Pancreas (tissue), 10 donors: ENCODE data around the gene KCND2. TPM values are rescaled to one million over a fixed set of nuclear protein-coding genes. Genes with fewer than 3 reads are reported as not detected.
A peak's percentile ranks its signal among the peaks of the same experiment; 100 is the strongest.

Experiments
- ATAC-seq, 4 donors: fragments of 200-7000 bp; cut with Tn5 transposase; one replicate each; pipeline versions ENCODE4 v1.8.0 to v1.9.1; 2020; ENCODE audit warnings: mild to moderate bottlenecking in 4 of 4, moderate library complexity in 4 of 4
- DNase-seq, 6 donors: peaks; one replicate each; pipeline ENCODE4 v3.0.0-alpha.2; 2020
- FAIRE-seq: peaks from 2 replicates; lab custom pipeline; 2012; peaks lifted over from hg19 to GRCh38; lab: Jason Lieb, UNC
- H3K27ac ChIP-seq, 4 donors: fragments of 200-600 bp; sonication (generic); 1 replicate in 3 of 4; 2 replicates in 1 of 4; pipeline versions ENCODE4 v1.5.0 to v1.8.0; 2020
- H3K27me3 ChIP-seq, 4 donors: fragments of 200-600 bp; one replicate each; pipeline ENCODE4 v1.8.0; 2021
- H3K36me3 ChIP-seq, 3 donors: fragments of 200-600 bp; sonication (generic) in 1 of 3; one replicate each; pipeline versions ENCODE4 v1.5.0 to v1.8.0; 2020 to 2021
- H3K4me1 ChIP-seq, 3 donors: fragments of 200-600 bp; one replicate each; pipeline ENCODE4 v1.8.0; 2021
- H3K4me3 ChIP-seq, 4 donors: fragments of 200-600 bp; sonication (generic) in 2 of 4; one replicate each; pipeline versions ENCODE4 v1.5.0 to v1.8.0; 2020 to 2021
- H3K9me3 ChIP-seq, 4 donors: fragments of 200-600 bp; one replicate each; pipeline ENCODE4 v1.8.0; 2021
- WGBS, 2 donors: extraction: QIAGEN DNeasy Blood & Tissue Kit; methylation state at CpG; one replicate each; pipeline ENCODE4 v1.1.7; 2013; 5-methylcytosine and 5-hydroxymethylcytosine counted together
- intact Hi-C, 3 donors: fragments of 100-400 bp; cut with DNase I; formaldehyde crosslinking; loops; one replicate each; pipeline versions ENCODE4 v1.11.1 to v1.14.2; 2022
- polyA plus RNA-seq, 2 donors: library from polyadenylated mRNA; stranded (reverse); fragments of 200-250 nt; gene quantifications; one replicate each; pipeline ENCODE4 v1.2.3, GENCODE V29; 2013
- total RNA-seq, 6 donors: library from RNA; stranded (reverse); fragmentation: NEBNext Ultra II Directional in 4 of 6; extraction: Animal tissue kit (Norgen Biotek cat#: 25700) in 4 of 6; gene quantifications; one replicate each; pipeline versions ENCODE4 v1.2.1 to v1.2.4, GENCODE V29; 2021 to 2023
- TF ChIP-seq, protein P1 (sequence below), 4 donors: fragments of 200-600 bp; sonication (generic) in 3 of 4; IDR thresholded peaks; one replicate each; pipeline versions ENCODE4 v1.5.0 to v1.8.0; 2021; ENCODE audit warnings: antibody characterized with exemption in 4 of 4
- donor health status: healthy with polysubstance abuse.
- donor health status: DM: no; HTN: no; CAD: no; lungs with moderate emphysema.
- donor health status: DM: no; HTN: no; CAD: no.
- donor health status: control.
- donor health status: control.
- donor health status: Bipolar disorder and iron deficiency.
- donor health status: DM: yes; HTN: yes; CAD: no.
- donor health status: DM: no; HTN: no; CAD: no.
- donor health status: DM: no; HTN: no; CAD: no.
- donor health status: DM: yes; HTN: yes; CAD: no.

Gene KCND2
- total and polyA plus RNA-seq, 8 donors: 0.11 to 1.2 (median 0.27) TPM

DNA sequence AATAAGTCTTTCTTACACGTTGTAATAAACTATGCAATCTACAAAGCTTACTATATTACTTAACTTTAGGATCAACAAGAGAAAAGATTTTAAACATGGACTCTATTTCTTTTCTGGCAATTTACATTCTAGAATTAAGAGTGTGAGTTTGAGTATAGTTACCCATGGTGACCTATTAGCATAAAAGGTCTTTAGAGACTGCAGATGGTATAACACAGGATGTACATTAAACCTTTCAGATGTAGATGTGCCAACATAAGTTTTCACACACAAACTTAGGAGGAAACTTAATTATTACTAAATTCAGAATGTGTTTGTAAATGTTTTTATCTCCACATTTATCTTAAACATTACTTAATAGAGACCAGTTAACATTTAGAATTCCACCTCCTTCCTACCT, 54.1 kb downstream of the KCND2 start:
- DNase-seq (no peak), ATAC-seq (no peak), FAIRE-seq (no peak)
- intact Hi-C loops: no loop called here
- Histone ChIP-seq H3K27me3 (no peaks in the 10 kb centered on the region), H3K4me3 (no peak overlapping the region), H3K27ac (no peak overlapping the region), H3K9me3 (no peaks in the 10 kb centered on the region), H3K36me3 (no peaks in the 10 kb centered on the region), H3K4me1 (no peaks in the 10 kb centered on the region)
- 36 to 37% methylated on average over 1 of the region's 1 CpG for WGBS, 2 donors
- TF ChIP-seq, protein P1, sequence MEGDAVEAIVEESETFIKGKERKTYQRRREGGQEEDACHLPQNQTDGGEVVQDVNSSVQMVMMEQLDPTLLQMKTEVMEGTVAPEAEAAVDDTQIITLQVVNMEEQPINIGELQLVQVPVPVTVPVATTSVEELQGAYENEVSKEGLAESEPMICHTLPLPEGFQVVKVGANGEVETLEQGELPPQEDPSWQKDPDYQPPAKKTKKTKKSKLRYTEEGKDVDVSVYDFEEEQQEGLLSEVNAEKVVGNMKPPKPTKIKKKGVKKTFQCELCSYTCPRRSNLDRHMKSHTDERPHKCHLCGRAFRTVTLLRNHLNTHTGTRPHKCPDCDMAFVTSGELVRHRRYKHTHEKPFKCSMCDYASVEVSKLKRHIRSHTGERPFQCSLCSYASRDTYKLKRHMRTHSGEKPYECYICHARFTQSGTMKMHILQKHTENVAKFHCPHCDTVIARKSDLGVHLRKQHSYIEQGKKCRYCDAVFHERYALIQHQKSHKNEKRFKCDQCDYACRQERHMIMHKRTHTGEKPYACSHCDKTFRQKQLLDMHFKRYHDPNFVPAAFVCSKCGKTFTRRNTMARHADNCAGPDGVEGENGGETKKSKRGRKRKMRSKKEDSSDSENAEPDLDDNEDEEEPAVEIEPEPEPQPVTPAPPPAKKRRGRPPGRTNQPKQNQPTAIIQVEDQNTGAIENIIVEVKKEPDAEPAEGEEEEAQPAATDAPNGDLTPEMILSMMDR (IDR thresholded peaks at IDR 0.05): no peak

DNA sequence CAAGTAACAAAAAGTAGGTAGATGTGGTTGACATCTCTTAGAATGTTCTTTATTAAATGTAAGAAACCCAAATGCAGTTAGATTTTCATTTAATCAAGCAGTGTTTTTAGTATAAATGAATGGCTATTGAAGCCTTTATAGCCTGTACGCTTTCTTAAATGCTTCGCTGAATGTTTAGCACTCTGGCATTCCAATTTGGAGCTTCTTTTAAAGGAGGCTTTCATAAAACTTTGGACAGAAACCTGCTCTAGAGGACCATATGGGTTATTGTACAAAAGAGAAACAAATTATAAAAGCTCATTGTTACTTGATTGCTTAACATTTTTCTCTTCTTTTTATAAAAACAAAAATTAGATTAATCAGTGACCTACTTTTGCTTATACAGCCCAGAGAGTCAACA, 59.5 kb downstream of the KCND2 start:
- WGBS, 2 donors: 71 to 79% methylated on average over 2 of the region's 2 CpGs
- TF ChIP-seq, protein P1 (IDR thresholded peaks at IDR 0.05): no peak
- H3K27me3 ChIP-seq: no peaks in the 10 kb centered on the region
- H3K9me3 ChIP-seq: no peaks in the 10 kb centered on the region
- ATAC-seq: no peak
- intact Hi-C loops: no loop called here
- no peak overlapping the region for H3K4me3 ChIP-seq
- DNase-seq: no peak
- no peaks in the 10 kb centered on the region for H3K36me3 ChIP-seq
- FAIRE-seq: no peak
- no peak overlapping the region for H3K27ac ChIP-seq
- no peaks in the 10 kb centered on the region for H3K4me1 ChIP-seq

DNA sequence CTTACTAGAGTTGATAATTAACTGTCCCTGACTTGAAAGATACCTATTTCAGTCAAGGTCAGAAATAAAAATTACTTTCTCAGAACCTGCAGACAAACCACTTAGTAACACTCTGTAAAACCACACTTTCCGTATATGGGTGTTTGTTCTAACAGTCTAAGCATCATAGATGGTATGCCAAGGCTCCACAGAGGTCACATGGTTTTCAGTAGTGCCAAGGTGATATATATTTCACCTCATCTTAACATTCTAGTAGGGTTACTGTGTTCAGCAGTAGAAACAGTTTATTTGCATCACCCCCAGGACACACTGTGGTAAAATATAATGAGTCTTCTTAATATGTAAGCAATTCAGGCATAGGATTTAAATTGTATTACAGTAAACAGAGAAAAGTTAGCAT, 61.5 kb downstream of the KCND2 start:
- FAIRE-seq (no peak), DNase-seq (no peak), ATAC-seq (no peak)
- H3K9me3 ChIP-seq: no peaks in the 10 kb centered on the region
- TF ChIP-seq, protein P1 (IDR thresholded peaks at IDR 0.05): no peak
- intact Hi-C loops: no loop called here
- H3K27ac ChIP-seq: no peak overlapping the region
- H3K27me3 ChIP-seq: no peaks in the 10 kb centered on the region
- H3K4me3 ChIP-seq: no peak overlapping the region
- H3K4me1 ChIP-seq: no peaks in the 10 kb centered on the region
- WGBS, 2 donors: 34 to 44% methylated on average over 1 of the region's 1 CpG
- no peaks in the 10 kb centered on the region for H3K36me3 ChIP-seq

DNA sequence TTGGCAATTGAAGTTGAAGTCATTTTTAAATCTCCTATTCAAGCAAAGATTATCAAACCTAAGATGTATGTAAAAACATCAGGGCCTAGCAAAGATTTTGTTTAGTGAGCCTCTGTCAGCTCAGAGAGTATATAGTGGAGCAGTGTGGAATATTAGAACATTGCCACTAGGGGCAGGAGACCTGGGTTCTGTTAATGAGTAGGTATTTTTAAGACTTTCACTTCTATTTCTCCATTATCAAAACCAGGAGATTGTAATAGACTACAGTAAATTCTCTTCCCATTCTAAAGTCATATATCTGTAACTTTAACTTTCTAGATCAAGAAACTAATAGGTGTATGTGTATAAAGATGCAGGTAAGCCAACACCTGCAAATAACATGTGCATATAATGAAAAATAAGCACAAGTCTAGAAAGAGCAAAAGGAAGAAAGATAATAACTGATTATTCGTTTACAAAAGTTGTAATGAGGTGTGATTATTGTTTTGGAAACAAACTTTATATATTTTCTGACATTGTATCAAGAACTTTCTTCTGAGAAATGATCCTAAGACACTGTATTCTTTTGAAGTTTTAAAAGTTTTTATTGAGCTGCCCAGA, 64.4 kb downstream of the KCND2 start:
- WGBS, 2 donors: 20 to 41% methylated on average over 1 of the region's 1 CpG
- peak in 2 of 4 donors; percentile 49 to 52 for ATAC-seq
- H3K27me3 ChIP-seq: no peaks in the 10 kb centered on the region
- no peak overlapping the region for H3K27ac ChIP-seq
- no peak overlapping the region for H3K4me3 ChIP-seq
- H3K36me3 ChIP-seq: no peaks in the 10 kb centered on the region
- H3K9me3 ChIP-seq: no peaks in the 10 kb centered on the region
- no peaks in the 10 kb centered on the region for H3K4me1 ChIP-seq
- TF ChIP-seq, protein P1 (IDR thresholded peaks at IDR 0.05): peak in 3 of 4 donors; percentile 20 to 35 (median 28)
- DNase-seq: no peak
- FAIRE-seq: peak; percentile 32
- intact Hi-C loops: no loop called here

DNA sequence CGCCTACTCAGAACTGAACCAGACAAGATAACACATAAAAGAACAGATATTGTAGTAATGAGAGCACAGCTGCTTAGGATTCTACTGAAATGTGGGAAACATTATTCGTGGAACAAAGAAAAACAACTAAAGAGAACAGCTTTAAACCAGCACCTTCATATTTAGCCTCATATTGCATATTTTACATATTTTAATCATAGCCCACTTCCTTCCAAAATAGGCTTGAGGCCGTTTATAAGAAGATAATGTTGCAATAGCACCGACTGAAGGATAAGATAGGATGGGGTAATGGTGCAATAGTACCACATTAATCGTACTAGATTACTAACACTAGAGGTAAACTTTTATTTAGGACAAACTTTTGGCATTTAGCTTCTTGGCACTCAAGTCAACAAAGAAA, 71.3 kb downstream of the KCND2 start:
- FAIRE-seq (no peak), DNase-seq (no peak), ATAC-seq (no peak)
- Histone ChIP-seq H3K4me3 (no peak overlapping the region), H3K27ac (no peak overlapping the region), H3K36me3 (no peaks in the 10 kb centered on the region), H3K9me3 (no peaks in the 10 kb centered on the region), H3K27me3 (no peaks in the 10 kb centered on the region), H3K4me1 (no peaks in the 10 kb centered on the region)
- intact Hi-C loops: no loop called here
- TF ChIP-seq, protein P1 (IDR thresholded peaks at IDR 0.05): no peak
- 50 to 65% methylated on average over 5 of the region's 5 CpGs for WGBS, 2 donors
